NCI-H2196 (cell line): ENCODE measurements around the gene ESYT3.

Source experiments
- DNase-seq: peaks from one replicate; lab custom pipeline; 2025; ENCODE audit not compliant: unreplicated experiment; lab: John Stamatoyannopoulos, UW

Gene ESYT3

GRCh38 chr3:138434276-138434874, at the start of gene ESYT3:
Gene ESYT3, plus strand, starts transcription at chr3:138434616. Its CDS starts 183 bp downstream, at chr3:138434799.
- peak; percentile 97 for DNase-seq

GRCh38 chr3:138384976-138385375, 49.4 kb upstream of the ESYT3 start:
- DNase-seq: no peak

GRCh38 chr3:138389144-138389601, 45.2 kb upstream of the ESYT3 start:
- no peak for DNase-seq

GRCh38 chr3:138389841-138390581, 44.4 kb upstream of the ESYT3 start:
- peak; percentile 37 for DNase-seq

GRCh38 chr3:138390582-138390932, 43.9 kb upstream of the ESYT3 start:
- DNase-seq: no peak

GRCh38 chr3:138394156-138394555, 40.3 kb upstream of the ESYT3 start:
- DNase-seq: no peak

- no peak for DNase-seq
Observed at GRCh38 chr3:138394686-138395085, 39.7 kb upstream of the ESYT3 start.

- DNase-seq: no peak
Observed at GRCh38 chr3:138395865-138396751, 38.3 kb upstream of the ESYT3 start.

- DNase-seq: no peak
Observed at GRCh38 chr3:138396752-138397410, 37.5 kb upstream of the ESYT3 start.

GRCh38 chr3:138397983-138398382, 36.4 kb upstream of the ESYT3 start:
- DNase-seq: no peak

GRCh38 chr3:138398791-138399575, 35.4 kb upstream of the ESYT3 start:
- DNase-seq: no peak

- DNase-seq: peak; percentile 28
Observed at GRCh38 chr3:138399766-138400165, 34.6 kb upstream of the ESYT3 start.

- no peak for DNase-seq
Observed at GRCh38 chr3:138400651-138401070, 33.8 kb upstream of the ESYT3 start.

GRCh38 chr3:138401834-138402233, 32.6 kb upstream of the ESYT3 start:
- no peak for DNase-seq

- no peak for DNase-seq
Observed at GRCh38 chr3:138404121-138404520, 30.3 kb upstream of the ESYT3 start.

GRCh38 chr3:138405001-138405400, 29.4 kb upstream of the ESYT3 start:
- DNase-seq: no peak

GRCh38 chr3:138405486-138405885, 28.9 kb upstream of the ESYT3 start:
- no peak for DNase-seq

GRCh38 chr3:138406606-138407005, 27.8 kb upstream of the ESYT3 start:
- no peak for DNase-seq

- no peak for DNase-seq
Observed at GRCh38 chr3:138407236-138407907, 27.0 kb upstream of the ESYT3 start.
